ENCODE measurements around the gene MAN1A1.
"Not testable (repeated sequence)": the region's sequence is repeated elsewhere in the genome, so short reads cannot be mapped to it uniquely, and the experiment has no call there.

The MAN1A1 gene

DNA sequence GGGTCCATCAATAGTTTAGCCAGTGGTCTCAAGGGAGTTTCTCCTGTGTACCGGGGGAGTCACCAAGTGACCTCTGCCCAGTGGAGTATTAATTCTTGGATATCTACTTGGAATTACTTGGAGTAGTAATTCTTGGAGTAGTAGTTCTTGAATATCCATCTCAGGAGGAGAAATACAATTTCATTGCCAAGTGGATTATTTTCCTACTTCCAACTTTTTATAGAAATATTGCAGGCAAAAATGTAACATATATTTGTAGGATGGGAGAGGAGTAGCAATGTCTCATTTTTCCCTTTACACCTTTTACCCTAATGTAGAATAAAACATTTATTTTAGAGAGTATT is 179.5 kb downstream of the MAN1A1 start:
- no peak for DNase-seq

DNA sequence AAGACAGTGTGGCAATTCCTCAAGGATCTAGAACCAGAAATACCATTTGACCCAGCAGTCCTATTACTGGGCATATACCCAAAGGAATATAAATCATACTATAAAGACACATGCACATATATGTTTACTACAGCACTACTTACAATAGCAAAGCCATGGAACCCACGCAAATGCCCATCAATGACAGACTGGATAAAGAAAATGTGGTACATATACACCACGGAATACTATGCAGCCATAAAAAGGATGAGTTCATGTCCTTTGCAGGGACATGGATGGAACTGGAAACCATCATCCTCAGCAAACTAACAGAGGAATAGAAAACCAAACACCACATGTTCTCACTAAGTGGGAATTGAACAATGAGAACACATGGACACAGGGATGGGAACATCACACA is 180.2 kb downstream of the MAN1A1 start:
- DNase-seq, result not testable (repeated sequence)

DNA sequence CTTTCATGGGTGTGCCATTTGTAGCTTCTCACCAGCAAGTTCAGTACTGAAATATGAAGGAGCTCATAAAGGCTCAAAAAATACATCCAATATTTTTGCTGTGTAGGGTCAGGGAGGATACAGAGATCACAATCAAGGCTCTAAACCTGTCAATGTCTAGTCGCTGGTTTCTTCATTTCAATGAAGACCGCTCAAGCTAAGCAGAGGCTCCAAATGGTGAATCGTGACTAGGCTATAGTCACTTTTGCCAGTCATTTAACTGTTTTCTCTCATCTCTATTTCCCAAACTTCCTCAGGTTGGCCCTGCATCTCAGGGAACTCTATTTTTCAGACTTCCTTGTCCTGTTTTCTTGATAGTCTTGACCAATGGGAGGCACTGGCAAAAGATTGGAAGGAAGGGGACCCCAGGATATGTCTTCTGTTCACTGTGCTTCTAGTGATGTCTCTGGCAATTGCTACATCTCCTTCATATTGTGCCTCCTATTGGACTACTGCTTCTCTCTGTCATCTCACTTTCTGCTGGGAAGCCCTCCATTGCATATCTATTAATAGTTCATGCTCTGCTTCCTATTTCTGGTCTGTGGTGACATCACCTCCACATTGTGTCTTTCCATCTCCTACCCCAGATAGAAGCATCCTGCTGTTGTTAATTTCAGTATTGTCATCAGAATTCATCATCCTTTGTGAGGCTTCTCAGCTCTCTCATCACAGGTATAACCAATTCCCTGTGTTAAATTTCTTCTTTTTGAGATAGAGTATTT is 183.4 kb downstream of the MAN1A1 start:
- DNase-seq, result peak in 2 of 4 experiments; percentile 26 to 44

DNA sequence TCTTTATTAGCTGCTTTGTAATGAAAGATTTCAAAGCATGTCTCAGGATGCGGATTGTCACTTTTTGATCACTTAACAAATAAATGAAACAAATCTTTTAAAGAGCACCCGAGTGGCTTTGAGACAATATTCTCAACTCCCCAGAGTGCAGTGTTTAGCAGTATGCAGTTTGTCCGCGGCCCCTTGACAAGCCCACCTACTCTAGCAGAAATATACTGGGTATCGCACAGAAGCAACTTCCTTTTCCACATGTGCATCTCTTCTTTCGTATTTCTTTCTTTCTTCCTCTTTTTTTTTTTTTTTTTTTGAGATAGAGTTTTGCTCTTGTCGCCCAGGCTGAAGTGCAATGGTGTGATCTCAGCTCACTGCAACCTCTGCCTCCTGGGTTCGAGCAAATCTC is 186.6 kb downstream of the MAN1A1 start:
- DNase-seq, result no peak

DNA sequence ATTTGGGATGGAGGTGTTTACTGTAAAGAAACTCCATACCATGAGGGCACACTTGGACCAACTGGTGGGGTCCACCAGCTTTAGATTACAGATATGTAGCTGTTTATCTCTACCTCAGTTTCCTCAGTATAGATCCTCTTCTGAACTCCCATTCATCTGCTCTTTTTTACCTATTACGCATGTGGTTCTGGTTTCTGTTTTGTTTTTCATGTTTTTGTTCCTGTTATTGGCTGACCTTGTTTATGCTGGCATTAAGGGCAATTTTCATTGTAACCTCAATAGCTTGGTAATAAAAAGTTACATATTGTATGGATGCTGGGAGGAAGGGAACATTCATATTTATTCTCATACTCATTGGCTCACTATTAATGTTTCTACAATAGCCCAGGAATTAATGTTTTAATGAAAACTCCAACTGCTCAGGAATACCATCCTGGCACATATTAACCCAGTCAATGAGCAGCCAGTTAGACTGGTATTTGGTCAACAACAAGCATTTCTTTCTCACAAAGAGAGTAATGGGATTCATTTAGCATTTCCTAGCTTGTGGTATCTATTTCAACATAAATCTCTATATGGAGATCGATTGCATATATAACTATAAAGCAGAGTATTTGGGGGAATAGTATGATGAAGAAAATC is 187.3 kb downstream of the MAN1A1 start:
- no peak for DNase-seq

DNA sequence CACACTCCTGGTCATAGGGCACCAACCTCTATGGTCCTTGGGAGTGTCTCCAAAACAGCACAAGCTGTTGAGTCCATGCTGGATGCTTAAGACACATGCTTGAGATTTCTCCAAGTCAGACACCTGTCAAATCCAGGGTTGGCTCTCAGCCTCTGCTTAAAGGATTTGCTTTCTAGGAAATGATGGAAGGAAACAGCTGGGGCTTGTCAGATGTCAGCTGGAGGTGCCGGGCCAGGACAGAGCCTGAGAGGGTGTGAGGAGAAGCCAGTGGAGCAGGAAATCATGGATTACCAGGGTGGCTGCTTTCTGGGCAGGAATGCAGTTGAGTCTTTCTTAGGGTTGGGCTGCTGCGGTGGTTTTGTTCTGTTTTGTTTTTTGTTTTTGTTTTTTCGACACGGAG is 188.1 kb downstream of the MAN1A1 start:
- DNase-seq, result no peak

DNA sequence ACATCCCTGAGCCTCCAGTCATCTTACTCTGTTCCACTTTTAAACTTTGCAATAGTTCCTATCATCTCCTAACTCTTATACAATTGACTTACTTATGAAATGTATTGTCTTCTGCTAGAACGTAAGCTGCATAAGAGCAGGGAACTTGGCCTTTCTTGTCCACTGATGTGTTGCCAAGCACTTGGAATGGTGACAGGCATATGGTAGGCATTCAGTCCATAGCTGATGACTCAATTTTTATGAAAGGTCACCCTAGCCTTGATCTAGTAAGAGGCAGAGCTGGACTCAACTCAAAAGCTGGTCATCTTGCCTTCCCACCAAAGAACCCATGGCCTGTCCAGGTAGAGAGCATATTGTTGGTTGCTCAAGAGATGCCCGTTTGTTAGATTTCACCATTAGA is 188.7 kb downstream of the MAN1A1 start:
- DNase-seq, result no peak

DNA sequence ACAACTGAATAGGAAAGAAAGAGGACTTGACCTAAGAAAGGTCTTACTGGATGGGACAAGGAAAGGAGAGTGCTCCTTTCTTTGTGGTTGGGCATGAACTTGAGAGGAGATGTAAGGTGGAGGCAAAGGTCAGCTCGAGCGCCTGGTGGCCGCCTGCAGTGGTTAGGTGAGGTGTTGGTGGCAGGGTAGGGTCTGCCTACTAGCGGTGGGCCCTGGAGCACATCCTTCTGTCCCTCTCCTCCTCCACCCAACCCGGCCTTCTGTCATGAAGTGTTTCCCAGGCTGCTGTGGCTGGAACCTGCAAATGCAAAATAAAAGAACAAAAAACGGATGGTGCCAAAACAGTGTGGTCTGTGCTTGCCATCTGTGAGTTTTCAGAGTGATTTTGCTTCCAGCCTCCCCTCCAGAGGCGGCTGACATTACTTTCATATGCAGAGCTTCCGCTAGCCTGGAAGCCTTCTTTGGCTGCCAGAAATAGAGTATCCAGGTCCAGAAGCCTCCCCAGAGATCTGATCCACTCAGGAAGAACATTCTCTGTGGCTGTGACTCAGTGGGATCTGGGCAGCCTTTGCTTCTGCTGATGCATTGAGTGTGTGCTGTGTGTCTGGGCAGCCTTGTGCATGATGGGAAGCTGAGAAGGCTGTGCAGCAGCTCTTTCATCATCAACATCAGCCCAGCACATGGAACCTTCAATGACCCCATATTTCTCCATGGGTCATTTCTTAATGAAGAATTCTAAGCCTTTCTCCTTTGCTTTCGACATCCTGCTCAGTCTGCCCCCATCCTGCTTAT is 191.3 kb downstream of the MAN1A1 start:
- peak; percentile 61 to 89 (median 78) for DNase-seq

DNA sequence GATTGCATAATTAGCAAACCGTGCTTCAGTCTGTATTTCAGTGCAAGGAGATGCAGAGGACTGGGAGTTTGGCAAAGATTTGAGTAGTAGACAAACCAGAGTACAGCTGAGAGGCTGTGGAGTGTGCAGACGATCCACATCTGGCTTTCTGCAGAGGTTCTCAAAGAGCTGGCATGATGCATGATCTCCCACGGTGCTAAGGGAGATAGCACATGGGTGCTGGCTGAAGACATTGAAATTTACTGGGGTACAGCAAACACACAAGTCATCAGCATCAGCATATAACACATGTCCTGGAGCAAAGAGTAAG is 192.1 kb downstream of the MAN1A1 start:
- no peak for DNase-seq

DNA sequence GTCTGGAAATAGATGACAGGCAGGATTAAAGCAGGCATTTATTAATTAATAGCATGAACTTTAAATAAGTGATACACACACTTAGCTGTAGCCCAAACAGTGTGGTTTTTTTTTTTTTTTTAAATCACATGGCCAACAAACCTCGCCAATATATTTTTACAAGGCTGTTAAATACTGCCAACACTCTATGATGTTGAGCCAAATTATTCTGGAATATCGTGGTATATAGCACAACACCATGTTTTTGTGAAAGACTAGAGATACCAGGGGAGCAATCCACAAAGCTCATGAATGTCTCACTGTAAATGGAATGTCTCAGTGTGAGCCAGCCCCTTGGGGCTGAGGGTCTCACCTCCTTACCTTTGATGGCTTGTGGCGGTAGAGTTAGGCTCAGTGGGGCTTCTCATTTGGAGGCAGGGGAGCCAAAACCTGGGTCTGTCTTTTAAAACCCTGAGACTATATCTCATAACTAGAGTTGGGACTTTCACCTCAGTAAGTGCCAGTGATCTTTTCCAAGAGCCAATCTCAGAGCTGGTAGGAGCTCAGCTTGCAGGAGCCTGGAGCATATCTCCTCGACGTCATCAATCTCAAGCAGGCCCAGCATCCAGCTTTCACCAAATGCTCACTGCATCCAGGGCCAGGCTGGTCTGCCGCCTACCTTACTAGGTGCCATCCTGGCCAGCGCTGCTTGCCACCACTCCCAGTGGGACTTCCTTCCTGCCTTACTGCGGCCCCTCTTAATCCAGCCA is 192.6 kb downstream of the MAN1A1 start:
- DNase-seq, result no peak

DNA sequence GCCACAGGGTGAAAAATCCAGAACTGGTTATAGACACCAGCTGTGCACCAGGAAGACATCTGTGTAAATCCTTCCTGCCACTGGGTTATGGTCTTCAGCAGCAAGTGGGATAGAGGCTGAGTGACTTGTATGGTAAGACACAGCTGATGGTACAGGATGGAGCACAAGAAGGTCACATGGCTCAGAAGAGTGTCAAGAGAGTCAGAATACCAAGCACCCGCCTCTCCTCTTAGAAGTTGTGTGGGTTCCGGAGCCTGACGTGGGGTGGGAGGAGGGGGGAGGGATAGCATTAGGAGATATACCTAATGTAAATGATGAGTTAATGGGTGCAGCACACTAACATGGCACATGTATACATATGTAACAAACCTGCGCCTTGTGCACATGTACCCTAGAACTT is 193.5 kb downstream of the MAN1A1 start:
- not testable (repeated sequence) for DNase-seq

DNA sequence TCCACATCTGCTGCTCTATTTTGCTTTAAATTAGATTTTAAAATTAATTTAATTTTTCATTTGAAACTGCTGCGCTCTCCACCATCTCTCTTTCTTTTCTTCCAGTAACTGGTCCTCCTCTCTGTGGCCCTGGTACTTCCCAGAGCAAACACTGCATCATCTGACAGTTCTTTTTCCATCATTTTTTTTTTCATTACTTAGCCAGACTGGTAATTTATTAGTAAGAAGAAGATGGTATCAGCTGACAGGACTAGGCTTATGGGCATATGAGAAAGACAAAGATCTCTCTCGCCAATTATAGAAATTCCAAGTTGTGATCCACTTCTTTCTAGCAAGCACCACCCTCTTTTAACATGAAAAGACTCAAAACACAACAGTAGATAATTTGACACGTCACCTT is 197.4 kb downstream of the MAN1A1 start:
- no peak for DNase-seq

DNA sequence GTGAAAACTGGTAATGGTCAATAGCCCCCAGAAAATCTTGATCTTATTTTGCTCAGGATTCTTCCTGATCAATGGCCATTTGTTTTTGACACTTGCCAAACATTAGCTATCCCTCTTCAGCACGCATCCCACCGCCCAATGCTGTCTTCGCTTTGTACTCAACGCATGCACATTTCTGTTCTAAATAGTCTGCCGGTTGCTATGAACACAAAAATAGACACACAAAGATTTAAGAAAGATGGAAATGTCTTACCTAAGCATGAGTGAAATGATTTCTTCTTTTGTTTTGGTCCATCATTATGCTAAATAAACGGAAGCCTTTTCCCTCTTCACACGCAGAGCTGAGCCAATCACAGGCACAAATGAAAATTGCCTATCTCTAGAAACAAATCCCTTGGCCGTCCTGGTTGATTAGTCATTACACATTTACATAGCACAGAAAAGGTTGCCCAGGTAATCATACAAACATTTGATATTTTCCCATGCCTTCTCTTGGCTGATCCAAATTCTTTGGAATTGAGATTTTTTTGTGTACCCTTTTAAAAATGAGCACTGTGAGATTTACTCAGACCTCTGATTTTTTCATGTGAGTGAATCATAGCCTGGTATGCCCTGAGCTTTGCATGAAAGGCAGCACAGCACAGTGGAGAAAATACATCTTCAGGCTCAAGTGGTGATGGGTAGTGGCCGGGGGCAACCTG is 200.6 kb downstream of the MAN1A1 start:
- no peak for DNase-seq

DNA sequence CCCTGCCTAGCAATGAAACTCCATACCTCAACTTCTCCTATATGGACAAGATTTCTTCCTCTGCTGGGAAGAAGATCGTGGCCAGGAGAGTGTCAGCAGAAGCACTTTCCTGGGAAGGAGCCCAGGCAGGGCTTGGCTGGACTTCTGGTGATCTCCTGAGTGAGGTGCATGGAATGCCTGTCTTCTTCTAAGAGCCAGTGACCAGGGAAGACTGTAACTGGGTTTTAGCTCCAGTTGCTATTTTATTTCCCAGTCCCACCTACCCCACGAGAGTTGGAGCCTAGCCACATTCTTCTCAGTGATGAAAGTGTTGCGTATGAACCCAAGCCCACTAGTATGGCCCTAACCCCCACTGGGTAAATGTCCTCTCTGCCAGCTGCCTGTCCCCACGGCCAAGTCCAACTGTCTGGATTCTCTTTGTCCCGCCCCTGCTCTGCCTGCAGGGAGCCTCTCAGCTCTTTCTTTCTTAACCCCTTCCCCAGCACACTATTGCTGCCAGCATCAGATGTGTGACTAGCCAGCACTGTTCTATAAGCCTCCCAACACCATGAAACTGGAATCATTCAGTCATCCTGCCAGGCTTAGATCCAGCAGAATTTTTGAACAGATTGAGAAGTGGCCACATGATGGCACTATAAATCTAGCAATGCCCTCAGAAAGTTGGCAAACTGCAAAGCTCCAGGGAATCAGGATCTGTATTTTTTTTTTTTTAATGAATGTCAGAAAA is 201.3 kb downstream of the MAN1A1 start:
- peak; percentile 68 to 82 (median 70) for DNase-seq

DNA sequence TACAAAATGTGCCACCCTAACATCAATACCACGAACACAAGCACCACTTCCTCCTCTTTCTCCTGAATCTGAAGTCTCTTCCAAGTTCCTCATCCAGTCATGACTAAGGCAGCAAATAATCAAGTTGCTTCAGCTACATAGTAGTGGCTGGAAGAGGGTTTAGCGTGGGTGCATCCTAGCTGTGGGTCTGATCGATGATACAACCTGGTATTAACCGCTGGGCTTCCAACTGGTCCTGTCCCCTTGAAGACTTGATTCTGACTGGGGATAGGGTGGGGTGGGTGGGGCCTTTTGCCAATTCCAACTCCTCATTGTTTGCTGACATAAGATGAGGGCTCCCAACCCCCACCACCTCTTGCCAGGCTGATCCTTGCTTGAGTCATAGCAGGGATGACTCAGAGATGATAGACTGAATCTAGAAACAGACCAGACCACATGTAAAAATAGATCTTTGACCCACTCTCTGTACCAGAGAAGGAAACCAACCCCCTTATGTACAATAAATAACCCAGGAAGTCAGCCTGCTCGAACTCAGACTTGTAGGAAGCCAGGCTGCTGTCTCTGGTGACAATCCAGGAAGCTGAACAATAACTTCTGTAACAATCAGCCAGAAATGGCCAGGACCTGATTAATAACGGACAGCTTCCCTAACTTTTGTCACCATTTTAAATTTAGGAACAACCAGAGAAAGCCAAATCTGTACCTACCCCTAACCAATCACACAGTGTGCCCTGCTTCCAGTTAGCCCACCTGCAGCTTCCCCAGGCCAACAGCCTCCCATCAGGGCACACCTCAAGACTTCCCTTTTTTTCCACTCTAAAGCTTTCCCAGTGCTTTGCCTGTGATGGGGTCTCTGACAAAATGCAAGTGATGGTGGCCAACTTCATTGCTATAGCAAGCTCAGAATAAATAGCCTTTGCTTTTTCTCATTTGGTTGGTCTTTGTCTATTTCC is 202.2 kb downstream of the MAN1A1 start:
- peak; percentile 81 to 96 (median 88) for DNase-seq

DNA sequence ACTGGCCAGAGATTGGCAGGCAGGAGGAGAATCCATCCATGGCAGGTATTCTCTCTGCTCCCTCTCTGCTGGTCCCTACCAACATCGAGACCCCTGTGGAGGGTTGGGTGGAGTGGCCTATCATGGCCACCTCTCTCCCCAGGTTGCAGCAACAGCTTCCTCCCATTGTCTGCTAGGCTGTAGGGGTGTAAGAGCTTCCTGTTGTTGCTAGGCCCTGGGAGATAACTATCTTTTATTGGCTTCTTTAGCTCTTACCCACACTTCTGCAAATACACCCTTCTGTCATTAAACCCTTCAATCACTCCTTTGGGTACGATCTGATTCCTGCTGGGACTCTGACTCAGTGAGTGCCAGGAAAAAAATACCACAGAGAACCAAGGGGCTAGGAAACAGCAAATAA is 204.4 kb downstream of the MAN1A1 start:
- peak in 3 of 4 experiments; percentile 28 to 36 (median 34) for DNase-seq

DNA sequence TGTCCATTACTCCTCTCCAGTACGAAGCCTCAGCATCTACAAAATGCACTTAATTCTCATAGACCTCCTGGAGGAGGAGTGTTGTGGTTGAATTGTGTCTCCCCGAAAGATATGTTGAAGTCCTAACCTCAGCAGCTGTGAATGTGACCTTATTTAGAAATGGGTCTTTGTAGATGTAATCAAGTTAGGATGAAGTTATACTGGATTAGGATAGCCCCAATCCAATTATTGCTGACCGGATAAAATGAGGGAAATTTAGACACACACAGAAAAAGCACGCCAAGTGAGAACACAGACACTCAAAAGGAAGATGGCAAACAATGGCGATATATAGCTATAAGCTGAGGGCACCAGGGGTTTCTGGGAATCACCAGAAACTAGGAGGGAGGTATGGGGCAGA is 206.9 kb downstream of the MAN1A1 start:
- DNase-seq, result no peak

DNA sequence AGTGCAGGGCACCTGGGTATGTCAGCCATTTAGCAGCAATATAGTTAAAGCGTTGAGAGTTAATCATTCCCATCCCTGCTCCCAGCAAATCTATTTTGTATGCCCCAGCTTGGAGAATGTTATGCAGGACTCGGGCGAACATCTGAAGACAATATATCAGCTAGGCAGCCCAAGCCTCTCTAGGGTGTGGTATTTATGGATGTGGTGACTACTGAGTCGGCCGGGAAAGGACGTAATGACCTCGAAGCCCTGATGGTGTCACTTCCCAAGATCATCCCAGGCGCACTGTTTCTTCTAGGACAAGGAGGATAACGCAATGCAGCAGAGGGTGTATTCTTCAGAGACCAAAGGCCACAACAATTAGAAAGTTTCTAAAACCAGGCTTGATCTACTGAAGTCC is 207.5 kb downstream of the MAN1A1 start:
- DNase-seq, result no peak

DNA sequence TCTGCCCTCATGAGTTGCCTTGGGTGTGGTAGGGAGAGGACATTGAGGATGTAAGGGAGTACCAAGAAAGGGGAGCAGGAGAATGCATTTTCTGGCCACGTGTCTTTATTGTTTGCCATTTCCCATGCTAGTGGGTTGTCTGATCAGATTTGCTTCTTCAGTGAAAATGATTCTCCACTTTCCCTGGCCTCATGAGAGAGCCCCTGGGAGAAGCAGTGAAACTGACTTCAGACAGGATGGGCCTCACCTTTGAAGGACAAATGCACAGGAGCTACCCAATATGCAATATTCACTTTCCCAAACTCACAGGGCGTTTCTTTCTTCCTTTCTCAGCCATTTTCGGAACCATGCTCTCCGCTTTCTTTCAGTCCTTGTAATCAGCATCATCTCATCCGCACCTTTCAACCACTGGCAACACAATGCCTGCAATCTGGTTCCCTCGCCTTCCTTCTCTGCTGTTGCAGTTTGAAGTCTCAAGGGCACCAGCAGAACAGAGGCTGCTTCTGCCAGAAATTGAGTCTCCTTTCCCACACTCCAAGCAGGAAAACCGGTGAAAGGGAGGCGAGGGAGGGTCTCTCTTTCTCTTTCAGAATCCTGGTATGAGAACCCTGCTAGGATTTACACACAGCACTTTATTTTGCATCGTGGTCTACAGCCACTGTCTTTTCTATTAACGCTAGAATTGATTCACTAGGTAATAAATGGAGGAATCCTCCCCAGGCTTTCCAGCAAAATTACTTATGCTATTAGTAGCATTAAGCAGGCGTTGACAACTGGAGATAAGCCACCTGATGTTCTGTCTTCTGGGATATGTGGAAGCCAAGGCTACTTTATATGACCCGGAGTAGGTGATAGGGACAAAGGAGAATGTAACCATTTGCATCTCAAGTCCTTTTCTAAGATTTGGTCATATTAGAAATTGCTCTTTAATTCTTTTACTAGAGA is 209.1 kb downstream of the MAN1A1 start:
- no peak for DNase-seq
